Pulmonary artery endothelial cell (primary cell): Measurements from ENCODE around the gene ARF5. TPM values are rescaled to one million over a fixed set of nuclear protein-coding genes. Genes with fewer than 3 reads are reported as not detected.
"Not testable (repeated sequence)": the region's sequence is repeated elsewhere in the genome, so short reads cannot be mapped to it uniquely, and the experiment has no call there.

Experiments
- DNase-seq: peaks from one replicate; pipeline ENCODE4 v3.0.0-alpha.2; 2011; ENCODE audit warnings: low read depth, low spot score
- total RNA-seq: library from RNA; depleted of rRNA; stranded (reverse); fragments of >200 nt; gene quantifications from 2 replicates; pipeline ENCODE4 v1.2.3, GENCODE V29; 2014

Gene ARF5
- total RNA-seq, result 122 and 215 TPM in 2 replicates

DNA sequence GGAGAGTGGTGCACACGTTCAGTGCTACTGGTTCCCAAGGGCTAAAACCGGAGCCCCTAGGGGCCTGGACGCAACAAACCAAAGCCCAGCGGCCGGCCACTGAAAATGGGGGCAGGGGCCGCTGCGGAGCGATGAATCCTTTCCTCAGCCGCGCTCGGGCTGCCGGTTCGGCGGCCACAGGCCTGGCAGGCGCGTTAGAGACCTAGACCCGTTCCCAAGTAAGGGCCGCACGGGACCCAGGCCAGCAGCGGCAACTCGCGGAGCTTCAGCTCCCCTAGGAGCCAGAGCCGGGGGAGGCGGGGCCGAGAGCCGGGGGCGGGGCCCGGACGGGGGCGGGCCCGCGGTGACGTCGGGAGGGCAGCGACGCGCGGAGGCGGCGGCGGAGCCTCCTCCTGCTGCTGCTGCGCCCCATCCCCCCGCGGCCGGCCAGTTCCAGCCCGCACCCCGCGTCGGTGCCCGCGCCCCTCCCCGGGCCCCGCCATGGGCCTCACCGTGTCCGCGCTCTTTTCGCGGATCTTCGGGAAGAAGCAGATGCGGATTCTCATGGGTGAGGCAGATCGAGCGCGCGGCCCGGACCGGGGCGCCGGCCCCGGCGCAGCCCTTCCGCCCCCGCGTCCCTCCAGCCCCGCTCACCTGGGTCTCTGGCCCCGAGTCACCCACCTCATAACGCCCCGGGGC is at the start of gene ARF5:
Gene ARF5 (plus strand): TSS at position 393 of the 678 bp plus-strand sequence. CDS start 88 bp downstream, at position 481.
- peak; percentile 20 for DNase-seq

DNA sequence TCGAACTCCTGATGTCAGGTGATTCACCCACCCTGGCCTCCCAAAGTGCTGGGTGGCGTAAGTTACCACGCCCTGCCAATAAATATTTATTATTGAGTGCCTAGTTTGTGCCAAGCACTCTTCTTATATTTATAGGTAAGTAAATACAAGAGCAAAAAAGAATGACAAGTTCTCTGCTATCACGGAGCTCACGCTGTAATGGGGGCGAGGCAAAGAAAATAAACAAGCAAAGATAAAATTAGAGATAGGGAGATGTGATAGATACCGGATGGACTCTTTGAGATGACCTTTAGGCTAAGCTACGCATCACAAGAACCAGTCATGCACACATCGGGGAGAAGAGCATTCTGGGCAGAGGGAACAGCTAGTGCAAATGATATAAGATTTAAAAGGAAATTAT is 49.1 kb upstream of the ARF5 start:
- DNase-seq, result no peak

DNA sequence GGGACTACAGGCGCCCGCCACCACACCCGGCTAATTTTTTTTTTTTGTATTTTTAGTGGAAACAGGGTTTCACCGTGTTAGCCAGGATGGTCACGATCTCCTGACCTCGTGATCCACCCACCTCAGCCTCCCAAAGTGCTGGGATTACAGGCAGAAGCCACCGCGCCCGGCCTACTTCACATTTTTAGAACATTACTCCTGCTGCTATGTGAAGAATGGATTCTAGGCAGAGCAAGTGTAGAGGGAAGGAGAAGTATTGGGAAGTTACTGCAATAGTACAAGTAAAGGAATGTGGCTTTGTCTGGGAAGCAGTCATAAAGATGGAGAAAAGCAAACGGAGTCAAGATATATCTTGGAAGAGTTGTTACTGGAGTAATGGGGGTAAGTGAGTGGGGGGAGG is 47.8 kb upstream of the ARF5 start:
- not testable (repeated sequence) for DNase-seq

DNA sequence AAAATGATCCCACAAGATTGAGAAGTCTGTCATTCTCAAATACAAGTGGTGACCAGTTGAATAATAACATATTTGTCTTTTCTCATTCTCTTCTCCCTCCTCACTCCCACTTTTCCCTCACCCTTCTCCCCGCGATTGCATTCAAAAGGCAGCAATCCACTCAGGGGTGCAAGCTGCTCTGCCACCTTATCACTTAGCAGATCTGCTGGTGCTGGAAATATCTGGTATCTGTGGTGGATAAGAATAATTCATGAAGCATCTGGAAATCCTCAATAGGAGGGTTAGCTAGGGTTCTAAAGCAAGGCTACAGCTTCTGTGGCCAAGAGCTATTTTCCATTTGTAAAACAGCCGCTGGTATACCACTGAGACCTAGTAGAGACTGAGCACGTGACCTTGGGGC is 46.7 kb upstream of the ARF5 start:
- DNase-seq, result no peak

DNA sequence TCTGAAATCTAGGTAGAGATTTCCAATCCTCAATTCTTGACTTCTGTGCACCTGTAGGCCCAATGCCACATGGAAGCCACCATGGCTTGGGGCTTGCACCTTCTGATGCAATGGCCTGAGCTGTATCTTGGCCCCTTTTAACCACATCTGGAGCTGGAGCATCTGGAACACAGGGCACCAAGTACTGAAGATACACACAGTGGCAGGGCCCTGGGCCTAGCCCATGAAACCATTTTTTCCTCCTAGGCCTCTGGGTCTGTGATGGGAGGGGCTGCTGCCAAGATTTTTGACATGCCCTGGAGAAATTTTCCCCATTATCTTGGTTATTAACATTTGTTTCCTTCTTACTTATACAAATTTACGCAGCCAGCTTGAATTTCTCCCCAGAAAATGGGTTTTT is 41.9 kb upstream of the ARF5 start:
- no peak for DNase-seq

DNA sequence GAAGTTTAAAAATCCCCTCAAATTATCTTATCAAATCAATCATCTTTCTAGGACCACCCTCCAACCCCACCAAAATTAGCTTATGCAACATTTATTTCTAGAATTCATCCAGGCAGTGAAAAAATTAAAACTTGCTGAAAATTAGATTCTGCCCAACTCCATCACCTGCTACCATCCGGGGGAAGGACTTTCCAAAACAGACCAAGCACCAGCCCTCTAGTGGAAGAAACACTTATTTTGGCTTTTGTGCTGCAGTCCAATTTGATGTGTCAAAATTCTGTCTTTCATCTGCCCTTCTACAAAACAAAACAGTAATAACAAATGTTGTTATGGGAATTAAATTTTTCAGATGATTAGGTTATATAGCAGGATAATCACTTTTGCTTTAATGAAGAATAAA is 38.0 kb upstream of the ARF5 start:
- DNase-seq, result no peak

DNA sequence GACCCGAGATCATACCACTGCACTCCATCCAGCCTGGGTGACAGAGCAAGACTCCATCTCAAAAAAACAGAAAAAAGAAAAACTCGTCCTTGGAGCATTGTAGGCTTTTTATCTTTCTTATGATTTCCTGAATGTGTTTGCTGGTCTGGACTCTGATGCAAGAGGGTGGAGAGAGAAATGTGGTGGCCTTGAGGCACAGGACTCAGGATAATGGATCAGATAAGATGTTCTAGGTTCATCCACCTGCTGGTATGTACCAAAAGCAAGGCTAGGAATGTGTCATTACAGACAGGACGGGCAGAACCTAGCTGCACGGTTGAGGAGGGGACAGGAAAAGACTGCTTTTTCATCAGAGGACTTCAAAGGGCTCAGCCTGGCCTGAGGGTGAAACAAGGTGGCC is 36.3 kb upstream of the ARF5 start:
- DNase-seq, result no peak

DNA sequence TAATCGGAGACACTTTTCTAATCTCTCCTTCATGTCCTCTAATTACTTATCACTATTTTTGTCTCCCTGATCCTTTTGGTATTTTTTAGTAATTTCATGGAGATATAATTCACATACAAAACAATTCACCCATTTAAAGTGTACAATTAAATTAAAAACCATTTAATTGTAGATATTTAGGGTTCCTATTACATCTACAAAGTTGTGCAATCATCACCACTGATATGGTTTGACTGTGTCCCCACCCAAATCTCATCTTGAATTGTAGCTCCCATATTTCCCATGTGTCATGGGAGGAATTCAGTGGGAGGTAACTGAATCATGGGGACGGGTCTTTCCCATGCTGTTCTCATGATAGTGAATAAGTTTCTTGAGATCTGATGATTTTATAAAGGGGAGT is 31.8 kb upstream of the ARF5 start:
- DNase-seq, result no peak

DNA sequence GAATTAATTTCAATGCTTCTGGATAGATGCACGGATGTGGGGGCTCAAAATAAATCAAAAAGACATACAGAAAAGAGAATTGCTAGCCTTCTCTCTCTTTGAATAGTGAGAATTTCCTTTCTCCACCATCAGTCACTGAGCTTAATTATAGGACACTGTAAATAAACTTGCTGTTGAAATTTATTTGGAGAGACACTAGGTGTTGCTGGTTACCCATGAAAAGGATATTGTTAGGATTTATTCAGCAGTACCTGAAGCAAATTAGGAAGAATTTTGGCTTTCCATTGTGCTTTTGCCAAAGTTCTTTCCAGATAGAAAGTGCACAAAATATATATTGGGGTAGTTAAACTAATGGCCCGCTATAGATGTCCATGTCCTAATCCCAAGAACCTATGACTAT is 30.4 kb upstream of the ARF5 start:
- DNase-seq, result no peak

DNA sequence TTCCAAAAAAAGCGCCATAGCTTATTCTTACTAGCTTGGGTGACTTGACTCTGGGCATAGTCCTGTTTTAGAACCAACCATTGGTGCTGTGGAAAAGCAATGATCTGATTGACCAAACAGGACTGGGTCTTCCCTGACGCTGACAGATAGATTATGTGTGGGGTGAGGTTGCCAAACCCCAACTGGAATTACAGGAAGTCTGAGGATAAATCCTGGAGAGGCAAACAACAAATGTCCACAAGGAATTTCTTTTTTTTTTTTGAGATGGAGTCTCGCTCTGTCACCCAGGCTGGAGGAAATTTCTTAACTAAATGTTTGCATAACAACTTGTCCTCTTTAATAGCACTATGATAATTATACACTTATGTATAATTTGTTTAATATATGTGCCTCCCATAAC is 22.0 kb upstream of the ARF5 start:
- DNase-seq, result no peak

DNA sequence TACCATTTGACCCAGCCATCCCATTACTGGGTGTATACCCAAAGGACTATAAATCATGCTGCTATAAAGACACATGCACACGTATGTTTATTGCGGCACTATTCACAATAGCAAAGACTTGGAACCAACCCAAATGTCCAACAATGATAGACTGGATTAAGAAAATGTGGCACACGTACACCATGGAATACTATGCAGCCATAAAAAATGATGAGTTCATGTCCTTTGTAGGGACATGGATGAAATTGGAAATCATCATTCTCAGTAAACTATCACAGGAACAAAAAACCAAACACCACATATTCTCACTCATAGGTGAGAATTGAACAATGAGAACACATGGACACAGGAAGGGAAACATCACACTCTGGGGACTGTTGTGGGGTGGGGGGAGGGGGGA is 20.2 kb upstream of the ARF5 start:
- not testable (repeated sequence) for DNase-seq

DNA sequence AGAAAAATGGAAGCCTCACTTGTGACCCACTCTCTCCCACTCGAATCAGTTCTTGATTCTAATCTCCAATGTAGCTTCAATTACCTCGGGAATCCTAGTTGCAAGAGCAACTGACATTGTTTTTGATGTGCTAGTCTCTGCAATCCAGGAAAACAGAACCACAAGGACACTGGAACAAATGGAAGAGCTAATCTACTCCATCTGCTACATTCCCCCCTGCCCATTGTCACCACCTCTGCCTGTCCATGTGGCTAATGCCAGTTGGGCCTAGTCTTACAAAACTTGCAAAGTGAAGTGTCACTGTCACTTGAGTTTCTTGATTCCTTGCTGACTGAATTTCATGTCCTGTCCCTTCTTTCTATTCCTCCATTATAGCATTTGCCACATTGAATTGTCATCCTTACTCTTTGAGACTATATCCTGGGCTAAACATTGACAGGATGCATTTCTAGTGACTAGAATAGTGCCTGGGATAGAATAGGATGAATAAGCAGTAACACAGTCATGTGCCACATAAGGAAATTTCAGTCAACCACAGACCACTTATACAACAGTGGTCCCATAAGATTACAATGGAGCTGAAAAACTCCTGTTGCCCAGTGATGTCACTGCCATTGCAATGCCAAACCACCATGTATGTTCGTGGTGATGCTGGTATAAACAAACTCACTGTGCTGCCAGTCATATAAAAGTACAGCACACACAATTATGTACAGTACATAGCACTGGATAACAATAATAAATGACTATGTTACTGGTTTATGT is 16.3 kb upstream of the ARF5 start:
- no peak for DNase-seq

DNA sequence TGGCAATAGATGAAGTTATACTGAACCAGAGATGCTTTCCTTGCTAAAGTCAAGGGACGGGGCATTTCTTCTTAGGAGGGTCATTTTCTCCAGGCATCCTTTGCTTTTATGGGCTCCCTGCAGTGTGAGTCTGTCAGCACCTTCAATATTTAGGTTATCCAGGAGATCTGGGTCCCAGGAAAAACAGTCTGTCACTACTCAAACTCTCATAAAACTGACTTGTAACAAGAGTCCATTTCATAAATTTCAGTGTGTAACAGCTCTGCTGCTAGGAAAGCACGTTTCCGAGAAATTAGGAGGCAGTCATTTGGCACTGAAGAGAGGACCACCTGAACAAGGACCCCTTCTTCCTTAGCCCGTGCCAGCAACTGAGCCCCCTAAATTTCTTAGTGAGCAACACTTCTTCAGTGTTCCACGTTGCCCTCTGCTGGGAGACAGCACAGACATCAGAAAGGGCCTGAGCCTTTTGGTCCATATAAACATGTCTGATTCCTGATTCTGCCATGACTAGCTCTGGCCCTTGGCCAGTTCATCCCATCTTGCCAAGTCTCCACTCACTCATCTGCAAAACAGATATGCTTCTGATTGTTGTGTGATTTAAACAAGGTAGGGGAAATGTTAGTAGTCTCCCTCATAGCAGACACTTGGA is 10.1 kb upstream of the ARF5 start:
- DNase-seq, result no peak

DNA sequence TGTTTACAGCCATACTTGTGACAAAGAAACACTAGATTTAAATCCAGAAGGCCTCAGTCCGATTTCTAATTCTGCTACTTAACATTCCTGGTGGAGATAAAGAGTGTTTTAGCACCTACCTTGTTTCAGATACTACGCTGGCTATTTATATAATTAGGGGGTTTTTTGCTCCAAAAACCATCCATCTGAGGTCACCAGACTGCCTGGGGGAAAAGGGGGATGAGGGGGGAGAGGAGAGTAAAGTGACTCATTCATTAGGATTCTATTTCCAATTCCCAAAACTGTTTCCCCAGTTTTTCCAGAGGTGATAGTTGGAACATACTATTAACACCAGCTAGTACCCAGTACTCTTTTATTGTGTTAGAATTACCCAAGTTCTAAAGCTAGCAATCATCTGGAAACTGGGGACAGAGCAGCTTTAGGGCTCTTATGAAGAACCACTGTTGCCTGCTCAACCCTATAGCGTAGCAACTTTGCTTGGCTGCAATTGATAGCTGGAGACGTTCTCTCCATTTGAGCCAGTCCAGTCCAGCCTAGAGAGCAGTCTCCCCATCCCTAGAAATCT is 9.4 kb upstream of the ARF5 start:
- DNase-seq, result no peak

DNA sequence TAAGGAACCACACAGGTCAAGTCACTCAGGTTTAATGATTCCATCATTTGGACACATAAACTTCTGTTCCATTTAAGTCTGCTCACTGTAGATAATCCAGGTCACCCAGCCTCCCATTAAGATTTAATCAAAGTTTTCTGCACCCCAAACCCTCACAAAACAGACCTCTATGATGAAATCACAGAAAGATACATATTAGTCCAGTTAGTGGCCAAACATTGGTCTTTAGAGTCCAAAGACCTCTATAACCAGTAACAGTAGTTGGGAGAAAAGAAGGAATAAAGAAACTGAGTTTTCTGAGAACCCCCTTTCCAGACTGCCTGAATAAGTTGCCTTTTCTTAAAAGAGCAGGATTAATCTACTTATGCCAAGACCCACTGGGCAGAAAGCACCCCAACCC is 7.6 kb upstream of the ARF5 start:
- no peak for DNase-seq

DNA sequence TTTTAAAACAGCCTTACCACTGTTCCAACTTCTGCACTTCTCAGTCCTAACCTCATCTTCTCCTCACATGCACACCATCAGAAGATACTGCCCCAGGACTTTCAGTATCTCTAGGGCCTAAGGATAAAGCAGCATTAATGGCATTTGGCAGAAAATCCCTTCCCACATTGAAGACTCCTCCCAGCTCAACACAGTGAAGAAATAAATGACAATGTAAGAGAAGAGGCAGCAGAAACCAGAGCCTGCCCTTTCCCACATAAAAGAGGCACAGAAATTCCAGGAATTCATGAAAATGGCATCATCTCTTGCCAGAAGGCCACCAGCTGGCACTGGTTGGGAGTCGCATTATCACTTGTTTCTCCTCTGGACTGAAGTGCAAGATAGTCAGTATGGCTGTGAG is 6.5 kb upstream of the ARF5 start:
- DNase-seq, result no peak

DNA sequence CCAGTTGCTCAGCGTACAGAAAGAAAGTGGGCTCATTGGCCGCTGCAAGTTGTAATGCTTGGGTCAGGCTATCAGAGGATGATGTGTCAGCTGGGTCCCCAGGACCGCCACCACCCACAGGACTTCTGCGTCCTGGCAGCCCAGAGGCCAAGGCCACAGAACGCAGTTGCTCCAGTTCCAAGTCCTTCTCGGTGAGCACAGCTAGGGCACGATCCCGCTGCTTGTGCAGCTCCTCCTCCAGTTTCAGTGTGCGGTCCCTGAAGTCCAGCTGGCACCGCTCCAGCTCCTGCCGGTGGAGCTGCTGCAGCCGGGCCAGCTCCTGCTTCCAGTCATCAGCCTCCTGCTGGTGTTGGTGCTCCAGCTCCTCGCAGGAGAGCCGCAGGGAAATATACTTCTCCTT is 5.8 kb upstream of the ARF5 start:
- no peak for DNase-seq

DNA sequence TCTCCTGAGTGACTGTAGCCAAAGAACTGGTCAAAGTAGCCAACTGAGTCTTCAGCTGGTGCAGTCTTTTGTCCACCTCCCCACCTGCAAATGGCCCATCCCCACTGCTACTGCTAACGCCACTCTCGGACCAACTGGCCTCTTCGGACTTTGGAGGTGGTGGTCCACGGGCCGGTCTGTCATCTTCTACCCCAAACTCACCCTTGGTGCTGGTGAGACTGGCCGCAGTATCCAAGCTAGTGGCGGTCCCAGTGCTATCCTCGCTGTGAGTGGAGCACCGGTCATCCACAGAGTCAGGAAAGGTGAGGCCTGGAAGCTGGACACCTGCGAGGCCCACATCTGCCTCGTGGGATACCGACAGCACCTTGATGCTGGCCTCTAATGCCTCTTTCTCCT is 3.6 kb upstream of the ARF5 start:
- no peak for DNase-seq

DNA sequence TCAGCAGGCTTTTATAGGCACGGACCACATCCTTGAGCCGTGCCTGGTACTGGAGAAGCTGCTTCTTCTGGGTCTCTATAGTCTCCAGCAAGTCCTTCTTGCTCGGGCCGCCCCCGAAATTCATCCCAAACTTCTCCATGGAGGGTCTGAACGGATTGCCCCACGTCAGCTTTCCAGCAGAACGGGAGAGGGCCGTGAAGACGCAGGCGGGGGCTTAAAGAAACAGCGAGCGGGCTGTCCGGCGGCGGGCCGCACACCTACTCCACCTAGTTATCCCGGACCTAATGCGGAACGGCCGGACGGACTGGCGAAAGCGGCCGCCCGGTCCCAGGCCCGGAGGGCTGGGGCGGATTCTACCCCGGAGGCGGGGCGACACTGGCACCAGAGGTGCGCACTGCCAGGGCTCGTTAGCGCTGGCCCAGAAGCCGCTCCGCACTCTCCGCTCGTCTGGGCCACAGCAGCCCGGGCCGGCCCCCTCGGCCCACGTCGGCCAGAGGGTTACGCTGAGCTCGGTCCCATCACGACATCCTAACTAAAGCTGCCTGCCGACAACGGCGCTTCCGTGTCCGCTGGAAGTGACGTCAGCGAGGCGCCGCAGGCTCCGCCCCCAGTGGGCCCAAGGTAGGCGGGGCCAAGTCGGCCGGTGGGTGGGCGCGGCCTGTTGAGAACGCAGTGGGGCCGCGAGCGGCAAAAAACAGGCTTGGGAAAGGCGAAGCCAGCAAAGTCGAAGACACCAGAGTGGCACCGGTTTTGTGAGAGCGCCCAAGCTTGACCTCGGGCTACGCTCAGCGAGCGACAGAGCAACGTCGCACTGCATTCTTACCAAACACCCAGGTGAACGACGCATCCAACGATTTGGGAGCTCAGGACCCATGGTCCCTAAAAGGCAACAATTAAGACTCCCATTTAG is 2.9 kb upstream of the ARF5 start, which contains the start of gene GCC1:
Gene GCC1 (minus strand): TSS at position 553 of the 910 bp plus-strand sequence. CDS start 414 bp downstream, at position 139.
- peak; percentile 64 for DNase-seq

DNA sequence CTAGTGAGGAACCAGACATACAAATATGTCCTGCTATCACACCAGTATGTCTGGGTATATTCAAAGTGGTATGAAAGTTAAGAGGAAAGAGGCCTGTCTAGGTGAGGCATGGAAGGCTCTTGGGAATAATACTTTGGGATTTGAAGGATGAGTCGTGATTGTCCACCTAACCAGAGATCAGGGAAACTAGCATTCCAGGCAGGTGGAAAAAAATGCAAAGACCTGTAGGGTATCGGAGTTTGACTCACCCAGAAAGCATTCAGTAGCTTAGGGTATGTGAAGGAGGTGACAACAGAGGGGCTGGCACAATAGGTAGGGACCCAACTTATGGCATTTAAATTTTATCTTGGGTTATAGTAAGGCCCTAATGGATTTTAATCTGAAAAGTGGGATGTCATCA is 1.9 kb upstream of the ARF5 start:
- DNase-seq, result no peak

DNA sequence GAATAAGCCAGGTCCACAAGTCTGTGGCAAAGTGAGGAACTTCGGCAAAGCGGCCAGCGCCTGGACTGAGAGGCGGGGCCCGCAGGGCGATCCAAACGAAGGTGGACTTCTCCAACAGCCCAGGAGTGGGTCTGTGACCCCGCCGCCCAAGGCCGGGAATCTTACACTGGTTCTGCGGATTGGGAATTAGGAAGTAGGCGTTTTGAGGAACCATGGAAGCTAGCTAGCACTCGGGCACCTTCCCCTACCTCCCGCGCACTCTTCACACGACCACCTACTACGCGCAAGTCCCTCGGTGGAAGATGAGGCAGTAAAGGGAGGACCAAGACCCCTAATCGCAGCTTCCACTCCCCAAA is 570 bp upstream of the ARF5 start:
- DNase-seq, result no peak
